NCI-H748 (cell line): Measurements from ENCODE around the gene SETX.
"Not testable (repeated sequence)": the region's sequence is repeated elsewhere in the genome, so short reads cannot be mapped to it uniquely, and the experiment has no call there.

Experiments used
- DNase-seq: peaks from one replicate; lab custom pipeline; 2025; ENCODE audit not compliant: unreplicated experiment; lab: John Stamatoyannopoulos, UW

SETX gene

GRCh38 chr9:132287256-132287760, 67.5 kb downstream of the SETX start:
- no peak for DNase-seq

DNA sequence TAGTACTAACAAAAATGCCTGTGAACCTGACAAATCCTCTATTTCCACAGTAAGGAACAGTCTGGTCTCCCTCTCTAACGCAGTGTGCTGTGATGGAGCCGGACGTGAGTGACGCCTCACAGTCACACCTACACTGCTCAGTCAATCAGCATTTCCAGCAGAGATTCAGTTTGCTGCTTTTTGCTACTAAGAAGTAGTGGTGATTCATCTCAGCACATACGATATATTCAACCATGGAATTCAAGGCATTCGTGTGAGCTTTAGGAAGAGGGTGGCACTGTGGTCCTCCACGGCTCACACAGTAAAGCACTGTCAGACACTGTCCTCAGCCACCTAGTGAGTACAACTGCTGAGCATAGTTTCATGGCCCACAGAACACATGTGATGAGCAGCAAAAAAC, 70.9 kb downstream of the SETX start:
- no peak for DNase-seq

GRCh38 chr9:132283165-132283564, 71.6 kb downstream of the SETX start:
- no peak for DNase-seq

DNA sequence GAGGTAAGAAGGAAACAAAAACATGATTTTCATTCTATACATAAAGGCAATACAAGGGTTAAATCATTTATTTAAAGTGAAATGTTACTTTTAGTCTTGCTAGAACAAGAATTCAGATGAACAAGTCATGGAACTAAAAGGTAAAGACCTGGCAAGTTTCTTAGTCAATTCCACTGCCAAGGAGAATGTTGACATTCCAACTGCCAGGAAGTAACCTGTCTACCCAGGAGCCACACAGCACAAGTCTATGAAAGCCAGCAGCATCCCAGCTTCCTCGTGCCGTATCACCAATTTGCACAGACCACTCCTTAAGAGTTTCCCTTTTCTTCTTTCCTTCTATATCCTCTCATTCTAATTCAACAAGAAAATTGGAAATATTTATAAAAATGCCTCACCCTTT, 79.9 kb downstream of the SETX start:
- DNase-seq: no peak

GRCh38 chr9:132269704-132270516, 84.9 kb downstream of the SETX start:
- DNase-seq: not testable (repeated sequence)

DNA sequence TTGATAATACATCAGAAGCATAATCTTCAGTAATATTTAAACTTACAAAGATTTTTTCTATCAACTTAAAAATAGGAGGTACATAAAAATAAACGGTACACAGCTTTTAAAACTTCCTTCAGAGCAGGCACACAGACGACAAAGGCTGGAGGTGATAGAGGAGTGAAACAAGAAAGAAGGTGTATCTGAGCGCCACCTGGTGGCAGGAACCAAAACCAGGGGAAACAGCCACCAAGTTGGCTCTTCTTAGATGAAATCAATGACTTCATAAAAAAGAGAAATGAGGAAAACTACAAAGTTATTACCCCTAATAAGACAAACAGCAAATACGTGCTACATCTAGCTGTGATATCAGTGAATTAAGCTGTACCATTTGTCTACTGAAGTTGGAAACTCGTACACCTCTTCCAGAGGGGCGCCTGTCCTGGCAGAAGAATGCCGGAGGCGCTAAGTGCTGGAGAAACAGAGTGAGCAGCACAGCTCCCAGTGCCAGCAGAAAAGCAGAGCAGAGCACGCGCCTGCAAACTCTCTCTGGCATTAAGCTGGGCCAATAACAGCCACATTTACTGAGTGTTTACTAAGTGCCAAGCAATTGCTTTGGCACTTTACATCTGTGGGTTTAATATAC, 85.9 kb downstream of the SETX start:
- peak; percentile 60 for DNase-seq

DNA sequence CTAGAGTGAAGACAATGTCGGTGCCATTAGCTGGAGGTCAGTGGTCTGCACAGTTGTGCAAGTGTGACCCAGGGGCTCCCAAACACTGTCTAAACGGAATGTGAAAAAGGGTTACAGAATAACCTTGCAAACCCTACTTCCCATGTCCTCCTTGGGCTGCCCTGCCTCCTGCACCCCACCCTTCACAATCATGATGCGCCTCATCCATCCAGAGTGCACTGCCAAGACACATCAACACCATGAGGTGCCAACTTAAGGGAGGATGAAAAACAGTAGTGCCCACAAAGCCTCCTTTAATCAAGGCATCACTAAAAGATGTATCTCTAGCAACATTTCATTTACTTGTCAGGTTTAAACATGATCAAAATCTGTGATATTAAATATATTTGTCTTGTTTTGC, 87.1 kb downstream of the SETX start:
- no peak for DNase-seq

- no peak for DNase-seq
These were observed 88.8 kb downstream of the SETX start for GRCh38 chr9:132266017-132266416.

DNA sequence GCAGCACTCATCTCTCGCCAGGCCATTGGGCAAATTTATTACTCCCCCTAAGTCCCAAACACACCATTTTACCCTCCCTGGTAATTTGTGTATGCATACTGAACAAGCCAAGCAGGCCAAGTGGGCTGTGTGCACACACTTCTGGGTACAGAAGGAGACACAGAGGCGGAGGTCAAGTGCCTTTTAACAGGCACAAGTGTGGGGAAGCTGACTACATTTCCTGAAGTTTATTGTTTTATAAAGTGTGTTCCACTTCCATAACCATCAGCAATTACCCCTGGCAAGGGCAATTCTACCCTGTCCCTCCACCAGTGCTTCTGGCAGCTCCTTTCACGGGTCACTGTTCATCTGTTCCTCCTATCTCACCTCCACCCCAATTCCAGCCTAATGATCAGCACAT, 93.9 kb downstream of the SETX start:
- DNase-seq: no peak

DNA sequence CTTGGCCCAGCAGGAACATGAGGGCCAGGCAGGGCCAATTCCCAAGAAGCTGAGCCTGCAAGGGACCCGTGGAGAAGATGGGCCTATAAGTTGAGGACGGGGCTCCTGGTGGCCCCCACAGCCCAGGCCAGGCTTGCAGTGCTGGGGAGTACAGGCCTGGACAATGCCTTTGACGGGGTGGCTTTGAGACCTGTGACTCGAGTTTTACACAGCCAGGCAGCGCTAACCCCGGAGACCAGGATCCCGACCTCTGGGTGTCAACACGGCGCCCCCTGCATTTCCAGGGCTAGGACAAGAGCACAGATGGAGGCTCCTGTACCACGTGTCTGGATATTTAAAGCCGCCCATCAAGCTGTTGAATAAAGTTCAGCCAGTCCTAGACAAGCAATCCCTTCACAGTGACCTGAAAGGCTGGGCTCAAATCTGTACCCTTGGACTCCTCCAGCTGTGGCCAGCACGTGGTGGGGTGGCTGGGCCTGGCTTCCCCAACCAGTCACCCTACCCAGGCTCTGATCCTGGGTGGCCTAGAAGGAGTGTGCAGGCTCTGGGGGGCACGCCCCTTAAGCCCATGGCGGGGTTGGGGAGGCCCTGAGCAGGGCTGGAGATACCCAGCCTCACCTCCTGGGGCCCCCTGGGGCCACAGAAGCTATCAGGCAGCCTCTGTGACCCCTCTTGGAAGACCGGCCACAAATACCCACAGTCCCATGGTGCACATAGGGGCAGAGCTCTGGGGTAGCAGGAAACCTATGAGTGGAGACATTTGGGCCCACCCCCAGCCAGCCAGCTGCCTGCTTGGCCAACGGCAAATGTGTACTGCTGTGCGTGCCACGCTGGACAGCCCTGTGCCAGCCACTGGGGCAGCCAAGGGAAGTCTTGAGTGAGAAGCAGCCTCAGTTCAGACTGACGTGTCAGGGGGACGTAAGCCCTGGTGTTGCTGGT, 104.2 kb downstream of the SETX start:
- DNase-seq: no peak

GRCh38 chr9:132249690-132250089, 105.1 kb downstream of the SETX start:
- DNase-seq: no peak

DNA sequence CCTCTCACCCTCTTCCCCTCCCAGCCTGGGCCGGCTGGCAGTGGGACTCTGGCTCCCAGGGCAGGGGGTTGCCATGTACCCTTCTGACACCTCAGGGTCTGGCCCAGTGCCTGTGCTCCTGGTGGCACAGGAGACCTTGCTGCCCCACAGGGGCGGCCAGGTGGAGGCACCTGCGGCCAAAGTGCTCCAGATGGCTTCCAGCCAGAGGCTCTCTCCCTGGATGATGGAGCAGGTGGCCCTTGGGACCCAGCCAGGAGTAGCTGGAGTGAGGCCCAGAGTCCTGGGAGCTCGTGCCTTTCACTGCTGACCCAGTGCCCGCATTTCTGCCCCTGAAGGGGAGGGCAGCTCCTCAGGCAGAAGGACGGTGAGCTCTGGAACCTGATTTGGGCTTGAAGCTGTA, 105.7 kb downstream of the SETX start:
- peak; percentile 12 for DNase-seq

- no peak for DNase-seq
These were observed 106.8 kb downstream of the SETX start for GRCh38 chr9:132247942-132248341.

DNA sequence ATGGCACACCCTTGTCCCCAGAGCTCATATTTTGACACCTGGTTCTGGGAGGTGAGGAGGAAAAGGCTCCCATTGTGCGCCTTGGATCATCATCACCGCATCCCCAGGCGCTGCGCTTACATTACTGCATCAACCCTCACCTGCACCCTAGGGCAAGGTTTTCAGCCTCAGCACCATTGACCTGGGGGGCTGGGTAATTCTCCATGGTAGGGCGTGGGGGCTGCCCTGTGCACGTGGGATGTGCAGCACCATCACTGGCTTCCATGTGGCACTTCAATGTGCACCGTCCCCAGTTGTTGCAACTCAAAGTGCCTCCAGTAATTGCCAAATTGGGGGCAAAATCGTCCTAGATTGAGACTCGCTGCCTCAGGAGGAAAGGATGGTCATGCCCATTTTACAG, 109.3 kb downstream of the SETX start:
- DNase-seq: no peak

- no peak for DNase-seq
These were observed 110.0 kb downstream of the SETX start for GRCh38 chr9:132244582-132245455.

GRCh38 chr9:132243156-132244074, 111.4 kb downstream of the SETX start:
- peak; percentile 15 for DNase-seq

DNA sequence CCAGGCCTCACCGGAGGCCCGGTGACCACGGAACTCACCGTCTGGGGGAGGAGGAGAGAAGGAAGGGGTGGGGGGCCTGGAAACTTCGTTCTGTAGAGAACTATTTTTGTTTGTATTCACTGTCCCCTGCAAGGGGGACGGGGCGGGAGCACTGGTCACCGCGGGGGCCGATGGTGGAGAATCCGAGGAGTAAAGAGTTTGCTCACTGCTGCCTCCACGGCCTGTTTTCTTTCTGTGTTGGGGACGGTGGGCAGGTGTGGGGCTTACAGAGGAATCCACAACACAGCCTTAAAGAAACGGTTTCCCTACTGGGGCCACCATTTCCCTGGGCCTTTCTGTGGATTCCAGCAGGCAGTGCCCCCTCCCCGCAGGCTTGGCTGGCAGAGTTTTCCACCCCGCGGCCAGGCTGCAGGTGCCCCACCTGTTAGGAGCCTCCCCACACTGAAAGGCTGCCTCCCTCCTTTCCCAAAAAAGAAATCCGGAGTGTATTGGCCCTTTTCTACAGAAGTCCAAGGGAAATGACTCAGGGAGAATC, 112.1 kb downstream of the SETX start:
- peak; percentile 50 for DNase-seq

DNA sequence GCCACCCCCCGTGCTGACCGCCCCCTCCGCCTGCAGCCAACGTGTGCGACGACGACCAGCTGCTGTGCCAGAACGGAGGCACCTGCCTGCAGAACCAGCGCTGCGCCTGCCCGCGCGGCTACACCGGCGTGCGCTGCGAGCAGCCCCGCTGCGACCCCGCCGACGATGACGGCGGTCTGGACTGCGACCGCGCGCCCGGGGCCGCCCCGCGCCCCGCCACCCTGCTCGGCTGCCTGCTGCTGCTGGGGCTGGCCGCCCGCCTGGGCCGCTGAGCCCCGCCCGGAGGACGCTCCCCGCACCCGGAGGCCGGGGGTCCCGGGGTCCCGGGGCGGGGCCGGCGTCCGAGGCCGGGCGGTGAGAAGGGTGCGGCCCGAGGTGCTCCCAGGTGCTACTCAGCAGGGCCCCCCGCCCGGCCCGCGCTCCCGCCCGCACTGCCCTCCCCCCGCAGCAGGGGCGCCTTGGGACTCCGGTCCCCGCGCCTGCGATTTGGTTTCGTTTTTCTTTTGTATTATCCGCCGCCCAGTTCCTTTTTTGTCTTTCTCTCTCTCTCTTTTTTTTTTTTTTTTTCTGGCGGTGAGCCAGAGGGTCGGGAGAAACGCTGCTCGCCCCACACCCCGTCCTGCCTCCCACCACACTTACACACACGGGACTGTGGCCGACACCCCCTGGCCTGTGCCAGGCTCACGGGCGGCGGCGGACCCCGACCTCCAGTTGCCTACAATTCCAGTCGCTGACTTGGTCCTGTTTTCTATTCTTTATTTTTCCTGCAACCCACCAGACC, 112.8 kb downstream of the SETX start:
- DNase-seq: peak; percentile 58
